GM12878 (cell line): ENCODE measurements around the gene KDM4C. TPM values are rescaled to one million over a fixed set of nuclear protein-coding genes. Genes with fewer than 3 reads are reported as not detected.

ENCODE experiments used
- ATAC-seq: fragments of 200-7000 bp; cut with Tn5 transposase; 3 replicates; pipeline ENCODE4 v1.9.1; 2020; ENCODE audit warnings: mild to moderate bottlenecking, moderate library complexity
- BruUV-seq: library from RNA; stranded (reverse); fragments of 400-500 nt; replicated peaks from 2 replicates; lab custom pipeline; 2021; lab: Mats Ljungman, UMichigan
- CTCF ChIA-PET: fragments of 300-600 bp; sonication (Branson Sonifier 250); formaldehyde crosslinking; extraction: SDS; loops from one replicate; lab custom pipeline; 2021; ENCODE audit warnings: inconsistent platforms; lab: Yijun Ruan, JAX
- POLR2A ChIA-PET: fragments of 350-600 bp; formaldehyde crosslinking; extraction: SDS; loops from one replicate; lab custom pipeline; 2021; ENCODE audit warnings: inconsistent platforms; lab: Charles Lee
- RAD21 ChIA-PET: fragments of 300-600 bp; sonication (Branson Sonifier 250); formaldehyde crosslinking; loops from one replicate; lab custom pipeline; 2023; ENCODE audit warnings: antibody characterized with exemption; ENCODE audit not compliant: unreplicated experiment; lab: Charles Lee
- SMC1A ChIA-PET: fragments of 300-600 bp; sonication (Branson Sonifier 250); formaldehyde crosslinking; loops from one replicate; lab custom pipeline; 2023; ENCODE audit not compliant: unreplicated experiment, uncharacterized antibody; lab: Charles Lee
- DNase-seq: peaks from one replicate; pipeline ENCODE4 v3.0.0-alpha.2; 2011; ENCODE audit warnings: low read depth, low spot score
- FAIRE-seq: peaks from 3 replicates; lab custom pipeline; 2011; peaks lifted over from hg19 to GRCh38; lab: Jason Lieb, UNC
- H2AFZ ChIP-seq: 2 replicates; pipeline ENCODE4 v1.6.0; 2011; ENCODE audit warnings: low read depth, low read length, control low read depth; ENCODE audit not compliant: control insufficient read depth
- H3K27ac ChIP-seq: 2 replicates; pipeline ENCODE4 v1.5.1; 2011; ENCODE audit warnings: control low read depth; ENCODE audit not compliant: control insufficient read depth, insufficient read depth
- H3K27me3 ChIP-seq, 2 experiments: replicated peaks in 1 of 2; 2 replicates each; pipeline versions ENCODE4 v1.6.0 to v1.6.1; 2011; ENCODE audit warnings: low read length in 1 of 2; ENCODE audit not compliant: control insufficient read depth in 2 of 2, insufficient read depth in 2 of 2
- H3K36me3 ChIP-seq, 2 experiments: 2 replicates each; pipeline ENCODE4 v1.5.1; 2011; ENCODE audit warnings: low read length in 1 of 2; ENCODE audit not compliant: control insufficient read depth in 2 of 2, insufficient read depth in 2 of 2
- H3K4me1 ChIP-seq: 2 replicates; pipeline ENCODE4 v1.6.1; 2011; ENCODE audit warnings: mild to moderate bottlenecking, low read length, moderate library complexity, mixed read lengths; ENCODE audit not compliant: control insufficient read depth, insufficient read depth
- H3K4me2 ChIP-seq: 2 replicates; pipeline ENCODE4 v1.6.0; 2011; ENCODE audit warnings: control low read depth; ENCODE audit not compliant: control insufficient read depth, insufficient read depth
- H3K4me3 ChIP-seq: fragments of 200-600 bp; sonication (generic); 2 replicates; pipeline ENCODE4 v1.5.1; 2016
- H3K79me2 ChIP-seq: 2 replicates; pipeline ENCODE4 v1.6.0; 2011; ENCODE audit warnings: low read length; ENCODE audit not compliant: control insufficient read depth, insufficient read depth
- H3K9ac ChIP-seq: 2 replicates; pipeline ENCODE4 v1.8.0; 2011; ENCODE audit warnings: low read length, control low read depth, mixed read lengths; ENCODE audit not compliant: control insufficient read depth, insufficient read depth
- H3K9me3 ChIP-seq: replicated peaks from 3 replicates; pipeline ENCODE4 v1.5.1; 2011; ENCODE audit warnings: mild to moderate bottlenecking, low read length; ENCODE audit not compliant: control insufficient read depth, insufficient read depth
- H4K20me1 ChIP-seq: 2 replicates; pipeline ENCODE4 v1.6.0; 2011; ENCODE audit not compliant: control insufficient read depth, insufficient read depth
- CBX3 ChIP-seq: fragments of 200-600 bp; sonication (generic); IDR thresholded peaks from 2 replicates; pipeline ENCODE4 v1.6.1; 2016; ENCODE audit warnings: low read depth, borderline replicate concordance
- CHD1 ChIP-seq: IDR thresholded peaks from 2 replicates; pipeline ENCODE4 v1.6.1; 2012; ENCODE audit warnings: low read depth, low read length, improper control_type of control experiment
- FOXK2 ChIP-seq: fragments of 450-650 bp; IDR thresholded peaks from 2 replicates; pipeline ENCODE4 v1.6.1; 2017; ENCODE audit warnings: mild to moderate bottlenecking, moderate library complexity
- HCFC1 ChIP-seq: fragments of 150-350 bp; IDR thresholded peaks from 2 replicates; pipeline ENCODE4 v1.6.1; 2014; ENCODE audit warnings: low read length
- KLF5 ChIP-seq: fragments of 450-650 bp; IDR thresholded peaks from 2 replicates; pipeline ENCODE4 v1.6.1; 2014; ENCODE audit warnings: mild to moderate bottlenecking; ENCODE audit not compliant: partially characterized antibody
- MYC ChIP-seq: IDR thresholded peaks from 2 replicates; pipeline ENCODE4 v1.6.1; 2011; ENCODE audit warnings: mild to moderate bottlenecking, low read length, moderate library complexity, inconsistent platforms; ENCODE audit not compliant: insufficient read depth, insufficient replicate concordance, insufficient read length, severe bottlenecking
- NBN ChIP-seq: fragments of 450-650 bp; IDR thresholded peaks from 2 replicates; pipeline ENCODE4 v1.6.1; 2016
- NFXL1 ChIP-seq: fragments of 450-650 bp; IDR thresholded peaks from 2 replicates; pipeline ENCODE4 v1.6.1; 2017; ENCODE audit warnings: antibody characterized with exemption, mild to moderate bottlenecking, borderline replicate concordance
- NR2C1 ChIP-seq: fragments of 450-650 bp; IDR thresholded peaks from 2 replicates; pipeline ENCODE4 v1.6.1; 2017; ENCODE audit warnings: antibody characterized with exemption, mild to moderate bottlenecking, moderate library complexity
- NR2F1 ChIP-seq: fragments of 450-650 bp; conservative IDR thresholded peaks from 2 replicates; pipeline ENCODE4 v1.6.1; 2017; ENCODE audit warnings: mild to moderate bottlenecking
- SIN3A ChIP-seq: IDR thresholded peaks from 2 replicates; pipeline ENCODE4 v1.6.1; 2012; ENCODE audit warnings: low read depth, low read length, improper control_type of control experiment
- SREBF1 ChIP-seq: IDR thresholded peaks from 2 replicates; pipeline ENCODE4 v1.6.1; 2012; ENCODE audit warnings: mild to moderate bottlenecking, low read length
- WRNIP1 ChIP-seq: IDR thresholded peaks from 2 replicates; pipeline ENCODE4 v1.6.1; 2011; ENCODE audit warnings: low read depth, low read length, improper control_type of control experiment, borderline replicate concordance
- WGBS: methylation state at CpG from one replicate; pipeline ENCODE4 v1.1.6; 2016; ENCODE audit warnings: low lambda C conversion rate; ENCODE audit not compliant: insufficient replicate concordance, insufficient coverage; ENCODE audit errors: missing lambda C conversion rate; 5-methylcytosine and 5-hydroxymethylcytosine counted together
- in situ Hi-C: fragments of 300-500 bp; cut with MboI; formaldehyde crosslinking; loops from 9 replicates; pipeline ENCODE4 v1.14.3; 2018; ENCODE audit warnings: mixed read lengths
- intact Hi-C: fragments of 100-400 bp; cut with micrococcal nuclease; formaldehyde crosslinking; loops from one replicate; pipeline ENCODE4 v1.14.2; 2022; ENCODE audit not compliant: unreplicated experiment
- polyA plus RNA-seq, 11 experiments: library from polyadenylated mRNA; depleted of rRNA in 4 of 11; unstranded in 6 of 11; stranded (reverse) in 5 of 11; fragments of >200 nt; fragmentation: Nextera tagmentation in 4 of 11; fragmentation: Illumina TruSeq in 1 of 11; extraction: Ambion mirVana in 4 of 11; extraction: Trizol in 1 of 11; gene quantifications; 1 replicate in 1 of 11; 2 replicates in 10 of 11; pipeline versions ENCODE4 v1.2.1 to v1.2.3, GENCODE V29; 2011 to 2016; ENCODE audit warnings: inconsistent platforms in 2 of 11, missing spikeins in 2 of 11, low read depth in 1 of 11
- total RNA-seq, 4 experiments: library from RNA; depleted of rRNA in 3 of 4; stranded (reverse); fragments of >200 nt in 3 of 4; fragmentation: Illumina TruSeq in 1 of 4; extraction: Trizol in 1 of 4; gene quantifications; 2 replicates each; pipeline versions ENCODE4 v1.2.1 to v1.2.3, GENCODE V29; 2013 to 2021
- TF ChIP-seq, protein P1 (sequence below): fragments of 450-650 bp; IDR thresholded peaks from 2 replicates; pipeline ENCODE4 v1.6.1; 2017; ENCODE audit warnings: borderline replicate concordance
- TF ChIP-seq, protein P2 (sequence below): fragments of 450-650 bp; IDR thresholded peaks from 2 replicates; pipeline ENCODE4 v1.6.1; 2018; ENCODE audit warnings: borderline replicate concordance, mild to moderate bottlenecking; ENCODE audit not compliant: partially characterized antibody

The KDM4C gene
- total and polyA plus RNA-seq, 10 of the 15 experiments (the other 5 are each of a cell fraction or from before 2014, with no cell fraction given), result 6.8 to 41.2 (median 20.1) TPM

DNA sequence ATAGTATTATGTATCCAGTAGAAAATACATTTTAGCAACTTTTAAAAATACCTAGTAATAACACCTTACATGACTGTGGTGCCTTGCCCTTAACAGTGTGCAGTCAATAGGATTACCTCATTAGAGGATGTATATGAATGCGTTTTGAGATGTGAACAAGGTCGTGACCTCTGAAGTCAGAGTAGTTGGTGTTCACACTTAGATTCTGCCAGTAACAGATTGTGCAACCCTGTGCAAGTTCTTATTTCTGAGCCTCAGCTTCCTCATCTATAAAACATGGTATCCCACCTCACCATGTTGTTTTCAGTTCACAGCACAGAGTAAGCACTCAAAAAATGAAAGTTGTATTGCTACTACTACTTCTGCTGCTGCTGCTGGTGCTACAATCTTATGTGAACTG lies 347.3 kb downstream of the KDM4C start:
- H4K20me1 ChIP-seq, result no peaks in the 10 kb centered on the region
- no peak overlapping the region for H3K27ac ChIP-seq
- no peak overlapping the region for H3K9ac ChIP-seq
- no peaks in the 10 kb centered on the region for H3K4me1 ChIP-seq
- ChIA-PET CTCF (no interaction called here), POLR2A (no interaction called here), RAD21 (no interaction called here), SMC1A (interaction anchor here (0.9 to 1.5 kb wide), 3 partner anchors 10 to 244 kb away, joined by 3 to 4 read pairs (median 4); no protein-coding TSS in a partner anchor)
- H3K79me2 ChIP-seq, result no peaks in the 10 kb centered on the region
- in situ Hi-C loops (no loop called here), intact Hi-C loops (loop anchor here (5.0 kb wide), 1 partner anchor 48 kb away; no protein-coding TSS in a partner anchor)
- FAIRE-seq (no peak), ATAC-seq (no peak), DNase-seq (no peak)
- H3K36me3 ChIP-seq, result peaks cover 4 to 11% of the 10 kb centered on the region in 2 experiments; a peak in 3 of 4 replicates
- no peaks in the 10 kb centered on the region for H3K27me3 ChIP-seq
- TF ChIP-seq MYC, result no peak
- TF ChIP-seq NR2F1, result 0 out of 2 replicates have a peak, but pooled peaks have one; percentile 19
- H2AFZ ChIP-seq, result no peak overlapping the region
- BruUV-seq, result no TSS peak
- H3K4me3 ChIP-seq, result no peak overlapping the region
- H3K4me2 ChIP-seq, result no peak overlapping the region
- H3K9me3 ChIP-seq, result no peaks in the 10 kb centered on the region; the same call in 2 of the 3 replicates
- 92% methylated on average over 2 of the region's 2 CpGs for WGBS

DNA sequence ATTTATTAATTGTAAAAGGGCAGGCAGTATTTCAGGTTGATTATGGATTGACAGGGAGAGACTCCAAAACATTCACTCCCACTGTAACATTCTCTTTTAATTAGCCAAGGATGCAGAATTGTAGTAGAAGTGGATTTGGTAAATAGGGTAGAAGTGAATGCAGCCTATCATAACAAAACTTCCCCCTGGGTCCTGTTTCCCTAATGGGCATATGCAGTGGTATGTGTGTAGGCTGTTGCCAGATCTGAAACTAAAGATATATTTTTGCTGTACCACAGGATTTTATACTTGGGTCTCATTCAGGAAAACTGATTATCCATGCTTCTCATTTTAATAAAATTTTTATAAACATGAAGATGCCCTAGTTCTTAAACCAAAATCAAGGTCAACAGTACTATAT lies 351.2 kb downstream of the KDM4C start:
- H3K4me3 ChIP-seq, result no peak overlapping the region
- ATAC-seq (no peak), DNase-seq (no peak), FAIRE-seq (no peak)
- TF ChIP-seq HCFC1, result no peak
- no peak for TF ChIP-seq KLF5
- no peak for TF ChIP-seq SREBF1
- TF ChIP-seq, protein P1, sequence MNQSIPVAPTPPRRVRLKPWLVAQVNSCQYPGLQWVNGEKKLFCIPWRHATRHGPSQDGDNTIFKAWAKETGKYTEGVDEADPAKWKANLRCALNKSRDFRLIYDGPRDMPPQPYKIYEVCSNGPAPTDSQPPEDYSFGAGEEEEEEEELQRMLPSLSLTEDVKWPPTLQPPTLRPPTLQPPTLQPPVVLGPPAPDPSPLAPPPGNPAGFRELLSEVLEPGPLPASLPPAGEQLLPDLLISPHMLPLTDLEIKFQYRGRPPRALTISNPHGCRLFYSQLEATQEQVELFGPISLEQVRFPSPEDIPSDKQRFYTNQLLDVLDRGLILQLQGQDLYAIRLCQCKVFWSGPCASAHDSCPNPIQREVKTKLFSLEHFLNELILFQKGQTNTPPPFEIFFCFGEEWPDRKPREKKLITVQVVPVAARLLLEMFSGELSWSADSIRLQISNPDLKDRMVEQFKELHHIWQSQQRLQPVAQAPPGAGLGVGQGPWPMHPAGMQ, result no peak
- TF ChIP-seq NBN, result no peak
- TF ChIP-seq, protein P2, sequence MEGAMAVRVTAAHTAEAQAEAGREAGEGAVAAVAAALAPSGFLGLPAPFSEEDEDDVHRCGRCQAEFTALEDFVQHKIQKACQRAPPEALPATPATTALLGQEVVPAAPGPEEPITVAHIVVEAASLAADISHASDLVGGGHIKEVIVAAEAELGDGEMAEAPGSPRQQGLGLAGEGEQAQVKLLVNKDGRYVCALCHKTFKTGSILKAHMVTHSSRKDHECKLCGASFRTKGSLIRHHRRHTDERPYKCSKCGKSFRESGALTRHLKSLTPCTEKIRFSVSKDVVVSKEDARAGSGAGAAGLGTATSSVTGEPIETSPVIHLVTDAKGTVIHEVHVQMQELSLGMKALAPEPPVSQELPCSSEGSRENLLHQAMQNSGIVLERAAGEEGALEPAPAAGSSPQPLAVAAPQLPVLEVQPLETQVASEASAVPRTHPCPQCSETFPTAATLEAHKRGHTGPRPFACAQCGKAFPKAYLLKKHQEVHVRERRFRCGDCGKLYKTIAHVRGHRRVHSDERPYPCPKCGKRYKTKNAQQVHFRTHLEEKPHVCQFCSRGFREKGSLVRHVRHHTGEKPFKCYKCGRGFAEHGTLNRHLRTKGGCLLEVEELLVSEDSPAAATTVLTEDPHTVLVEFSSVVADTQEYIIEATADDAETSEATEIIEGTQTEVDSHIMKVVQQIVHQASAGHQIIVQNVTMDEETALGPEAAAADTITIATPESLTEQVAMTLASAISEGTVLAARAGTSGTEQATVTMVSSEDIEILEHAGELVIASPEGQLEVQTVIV, result no peak
- no peak for TF ChIP-seq WRNIP1
- no peak for TF ChIP-seq CHD1
- no peak for TF ChIP-seq SIN3A
- TF ChIP-seq CBX3, result no peak
- no peak for TF ChIP-seq NR2C1
- TF ChIP-seq FOXK2, result no peak
- no peak for TF ChIP-seq NFXL1
- H3K36me3 ChIP-seq, result peaks cover 1 to 7% of the 10 kb centered on the region in 2 experiments; a peak in 3 of 4 replicates
- H3K27ac ChIP-seq, result no peak overlapping the region
- H2AFZ ChIP-seq, result no peak overlapping the region
- H4K20me1 ChIP-seq, result no peaks in the 10 kb centered on the region
- RAD21 ChIA-PET, result no interaction called here
- H3K27me3 ChIP-seq, result no peaks in the 10 kb centered on the region
- CTCF ChIA-PET, result no interaction called here
- in situ Hi-C loops (no loop called here), intact Hi-C loops (loop anchor here (5.0 kb wide), 1 partner anchor 52 kb away; no protein-coding TSS in a partner anchor)
- no peak overlapping the region for H3K9ac ChIP-seq
- POLR2A ChIA-PET, result no interaction called here
- H3K79me2 ChIP-seq, result no peaks in the 10 kb centered on the region
- no peaks in the 10 kb centered on the region; the same call in 2 of the 3 replicates for H3K9me3 ChIP-seq
- no peak overlapping the region for H3K4me2 ChIP-seq
- SMC1A ChIA-PET, result no interaction called here
- H3K4me1 ChIP-seq, result no peaks in the 10 kb centered on the region
- no TSS peak for BruUV-seq
